Neuronal stem cell (in vitro differentiated cells): ENCODE results near the gene INTS1.

Experiments
- DNase-seq: peaks from one replicate; pipeline ENCODE4 v3.0.0-alpha.2; 2013; ENCODE audit warnings: low spot score
- H2AFZ ChIP-seq: one replicate; pipeline ENCODE4 v1.6.1; 2013; ENCODE audit warnings: mild to moderate bottlenecking, low read length, inconsistent platforms
- H2AK5ac ChIP-seq: 2 replicates; pipeline ENCODE4 v1.6.1; 2013; ENCODE audit warnings: low read depth, mild to moderate bottlenecking, inconsistent platforms, low read length, moderate library complexity, mixed read lengths
- H2BK120ac ChIP-seq: 2 replicates; pipeline ENCODE4 v1.6.1; 2013; ENCODE audit warnings: low read depth, mild to moderate bottlenecking, inconsistent platforms, low read length, moderate library complexity, mixed read lengths
- H2BK12ac ChIP-seq: one replicate; pipeline ENCODE4 v1.6.1; 2013; ENCODE audit warnings: low read length, inconsistent platforms
- H2BK15ac ChIP-seq: 2 replicates; pipeline ENCODE4 v1.6.1; 2013; ENCODE audit warnings: mild to moderate bottlenecking, low read length, inconsistent platforms, mixed read lengths
- H2BK5ac ChIP-seq: one replicate; pipeline ENCODE4 v1.6.1; 2013; ENCODE audit warnings: inconsistent platforms, mild to moderate bottlenecking, low read length, moderate library complexity
- H3K14ac ChIP-seq: one replicate; pipeline ENCODE4 v1.6.1; 2013; ENCODE audit warnings: low read length, inconsistent platforms
- H3K18ac ChIP-seq: 2 replicates; pipeline ENCODE4 v1.6.1; 2013; ENCODE audit warnings: low read length, inconsistent platforms
- H3K23ac ChIP-seq: 2 replicates; pipeline ENCODE4 v1.6.1; 2013; ENCODE audit warnings: low read depth, mild to moderate bottlenecking, mixed read lengths, low read length, inconsistent platforms; ENCODE audit not compliant: poor library complexity
- H3K27ac ChIP-seq: replicated peaks from 3 replicates; pipeline ENCODE4 v1.5.1; 2013; ENCODE audit warnings: low read length, inconsistent platforms
- H3K27me3 ChIP-seq, 3 experiments: 2 replicates each; pipeline ENCODE4 v1.6.1; 2013; ENCODE audit warnings: low read length in 3 of 3, mild to moderate bottlenecking in 2 of 3, inconsistent platforms in 1 of 3, low read depth in 1 of 3, mixed read lengths in 1 of 3, moderate library complexity in 1 of 3; ENCODE audit not compliant: control insufficient read depth in 3 of 3, insufficient read depth in 3 of 3
- H3K36me3 ChIP-seq, 2 donors: replicated peaks in 1 of 2; 2 replicates each; pipeline ENCODE4 v1.6.1; 2013; ENCODE audit warnings: low read length in 2 of 2; ENCODE audit not compliant: control insufficient read depth in 2 of 2, insufficient read depth in 2 of 2
- H3K4ac ChIP-seq: 2 replicates; pipeline ENCODE4 v1.6.1; 2013; ENCODE audit warnings: inconsistent platforms, mild to moderate bottlenecking, low read length, moderate library complexity
- H3K4me1 ChIP-seq, 2 donors: 1 replicate in 1 of 2; 2 replicates in 1 of 2; pipeline ENCODE4 v1.6.1; 2013; ENCODE audit warnings: low read length in 2 of 2, low read depth in 1 of 2; ENCODE audit not compliant: control insufficient read depth in 2 of 2, insufficient read depth in 1 of 2
- H3K4me2 ChIP-seq: one replicate; pipeline ENCODE4 v1.6.1; 2013; ENCODE audit warnings: mild to moderate bottlenecking, low read length, inconsistent platforms; ENCODE audit not compliant: insufficient read depth, poor library complexity, severe bottlenecking
- H3K4me3 ChIP-seq, 2 donors: 2 replicates each; pipeline ENCODE4 v1.5.1; 2013; ENCODE audit warnings: low read length in 2 of 2, mild to moderate bottlenecking in 2 of 2, inconsistent platforms in 1 of 2, moderate library complexity in 1 of 2
- H3K79me1 ChIP-seq: one replicate; pipeline ENCODE4 v1.6.1; 2013; ENCODE audit warnings: low read depth, mild to moderate bottlenecking, inconsistent platforms, low read length, moderate library complexity
- H3K9ac ChIP-seq: one replicate; pipeline ENCODE4 v1.6.1; 2013; ENCODE audit warnings: mild to moderate bottlenecking, low read depth, low read length, inconsistent platforms; ENCODE audit not compliant: poor library complexity
- H3K9me3 ChIP-seq, 2 donors: replicated peaks in 1 of 2; 2 replicates each; pipeline versions ENCODE3 to v1.6.1; 2013; ENCODE audit warnings: low read length in 2 of 2, mild to moderate bottlenecking in 2 of 2, inconsistent platforms in 1 of 2, low read depth in 1 of 2, mixed read lengths in 1 of 2, moderate library complexity in 1 of 2; ENCODE audit not compliant: control insufficient read depth in 2 of 2, insufficient read depth in 1 of 2
- H4K8ac ChIP-seq: one replicate; pipeline ENCODE4 v1.6.1; 2013; ENCODE audit warnings: low read depth, mild to moderate bottlenecking, inconsistent platforms, low read length, moderate library complexity
- H4K91ac ChIP-seq: one replicate; pipeline ENCODE4 v1.6.1; 2013; ENCODE audit warnings: low read length, low read depth, mild to moderate bottlenecking, inconsistent platforms; ENCODE audit not compliant: poor library complexity
- WGBS, 2 donors: extraction: QIAGEN DNeasy Blood & Tissue Kit; methylation state at CpG; one replicate each; pipeline ENCODE4 v1.1.7; 2013; ENCODE audit warnings: missing lambda C conversion rate in 2 of 2, mixed read lengths in 1 of 2; ENCODE audit not compliant: insufficient read length in 2 of 2, insufficient replicate concordance in 1 of 2; ENCODE audit errors: extremely low coverage in 2 of 2; 5-methylcytosine and 5-hydroxymethylcytosine counted together

Gene INTS1

GRCh38 chr7:1468203-1468602, 36.0 kb downstream of the INTS1 start:
- no peak for DNase-seq
- H3K4me2 ChIP-seq = no peak overlapping the region
- no peak overlapping the region for H2BK12ac ChIP-seq
- H3K14ac ChIP-seq = no peak overlapping the region
- H3K4me3 ChIP-seq = no peak overlapping the region
- no peak overlapping the region for H4K91ac ChIP-seq
- no peaks in the 10 kb centered on the region for H3K9me3 ChIP-seq
- peak overlapping the region; percentile 90 for H2AK5ac ChIP-seq
- no peak overlapping the region for H3K9ac ChIP-seq
- H3K18ac ChIP-seq = no peak overlapping the region
- H2BK15ac ChIP-seq = peak overlapping the region; percentile 16
- H3K27me3 ChIP-seq = no peaks in the 10 kb centered on the region
- no peak overlapping the region for H2AFZ ChIP-seq
- H3K4me1 ChIP-seq = peaks cover 6 to 19% of the 10 kb centered on the region in 2 donors
- WGBS, 2 donors = no CpG with 5 or more reads among the region's 13 CpGs
- peak overlapping the region; percentile 31 for H3K27ac ChIP-seq
- peaks cover 14 to 39% of the 10 kb centered on the region in 2 donors for H3K36me3 ChIP-seq
- H3K79me1 ChIP-seq = no peaks in the 10 kb centered on the region
- peak overlapping the region; percentile 82 for H2BK5ac ChIP-seq
- H2BK120ac ChIP-seq = no peak overlapping the region
- no peak overlapping the region for H4K8ac ChIP-seq
- peak overlapping the region; percentile 55 for H3K23ac ChIP-seq
- H3K4ac ChIP-seq = peak overlapping the region; percentile 37

- H3K27ac ChIP-seq = peak overlapping the region; percentile 14
- no CpG with 5 or more reads among the region's 17 CpGs for WGBS, 2 donors
- H3K27me3 ChIP-seq = no peaks in the 10 kb centered on the region
These were observed 37.5 kb downstream of the INTS1 start for GRCh38 chr7:1466524-1467271.

GRCh38 chr7:1464694-1465093, 39.5 kb downstream of the INTS1 start:
- Histone ChIP-seq H3K4me3 (no peak overlapping the region), H3K27me3 (no peaks in the 10 kb centered on the region), H2BK12ac (no peak overlapping the region), H3K23ac (no peak overlapping the region), H4K91ac (no peak overlapping the region), H2AK5ac (no peak overlapping the region), H3K4me1 (peaks cover 15 to 41% of the 10 kb centered on the region in 2 donors), H3K9me3 (no peaks in the 10 kb centered on the region), H3K4ac (no peak overlapping the region), H3K14ac (no peak overlapping the region), H3K18ac (no peak overlapping the region), H3K4me2 (no peak overlapping the region), H4K8ac (no peak overlapping the region), H2AFZ (no peak overlapping the region), H3K36me3 (peaks cover 0 to 5% of the 10 kb centered on the region in 2 donors), H3K79me1 (no peaks in the 10 kb centered on the region), H2BK120ac (no peak overlapping the region), H2BK5ac (no peak overlapping the region), H3K9ac (no peak overlapping the region), H3K27ac (no peak overlapping the region), H2BK15ac (no peak overlapping the region)
- no peak for DNase-seq
- no CpG with 5 or more reads among the region's 12 CpGs for WGBS, 2 donors

More at GRCh38 chr7:1466524-1467271, 37.5 kb downstream of the INTS1 start:
- Histone ChIP-seq H2AK5ac (peak overlapping the region; percentile 99), H2BK12ac (peak overlapping the region; percentile 30), H3K9ac (peak overlapping the region; percentile 30), H3K79me1 (no peaks in the 10 kb centered on the region), H3K14ac (peak overlapping the region; percentile 89), H3K9me3 (no peaks in the 10 kb centered on the region), H3K18ac (peak overlapping the region; percentile 76), H4K91ac (no peak overlapping the region), H3K4me1 (peaks cover 6 to 27% of the 10 kb centered on the region in 2 donors), H3K4ac (no peak overlapping the region), H3K23ac (peak overlapping the region; percentile 55), H2BK120ac (no peak overlapping the region), H3K4me3 (no peak overlapping the region), H3K36me3 (peaks cover 4 to 25% of the 10 kb centered on the region in 2 donors), H2AFZ (peak overlapping the region; percentile 34), H4K8ac (peak overlapping the region; percentile 23), H3K4me2 (no peak overlapping the region), H2BK15ac (no peak overlapping the region), H2BK5ac (peak overlapping the region; percentile 53)
- no peak for DNase-seq

- Histone ChIP-seq H3K14ac (peak overlapping the region; percentile 2), H2BK12ac (no peak overlapping the region), H2BK5ac (no peak overlapping the region), H3K23ac (peak overlapping the region; percentile 21), H2BK15ac (no peak overlapping the region), H2AFZ (no peak overlapping the region), H3K27ac (no peak overlapping the region), H3K36me3 (peaks cover 0 to under 1% of the 10 kb centered on the region in 2 donors), H3K9me3 (no peaks in the 10 kb centered on the region), H3K9ac (no peak overlapping the region), H3K4me3 (no peak overlapping the region), H4K91ac (no peak overlapping the region), H3K79me1 (peaks cover under 1% of the 10 kb centered on the region), H3K27me3 (no peaks in the 10 kb centered on the region), H4K8ac (no peak overlapping the region), H2BK120ac (peak overlapping the region; percentile 6), H3K4me1 (peaks cover 16 to 41% of the 10 kb centered on the region in 2 donors), H3K4me2 (no peak overlapping the region), H3K18ac (peak overlapping the region; percentile 52), H2AK5ac (peak overlapping the region; percentile 92), H3K4ac (no peak overlapping the region)
- no CpG with 5 or more reads among the region's 18 CpGs for WGBS, 2 donors
- no peak for DNase-seq
These were observed 40.4 kb downstream of the INTS1 start for GRCh38 chr7:1463676-1464223.
